ENCODE measurements around the gene DHX8. TPM values are rescaled to one million over a fixed set of nuclear protein-coding genes. Genes with fewer than 3 reads are reported as not detected.
"Not testable (repeated sequence)": the region's sequence is repeated elsewhere in the genome, so short reads cannot be mapped to it uniquely, and the experiment has no call there.

DHX8 gene
- total and polyA plus RNA-seq, 10 of the 15 experiments (the other 5 are each of a cell fraction or from before 2014, with no cell fraction given): 27.6 to 50.4 (median 35.7) TPM

- Histone ChIP-seq H4K20me1 (ENCODE audit: control insufficient read depth, insufficient read depth) (no peaks in the 10 kb centered on the region), H3K4me1 (ENCODE audit: control insufficient read depth, insufficient read depth, low read length) (no peaks in the 10 kb centered on the region), H3K4me2 (ENCODE audit: control insufficient read depth, insufficient read depth) (no peak overlapping the region), H3K9me3 (replicated peaks; ENCODE audit: control insufficient read depth, insufficient read depth, low read length) (no peaks in the 10 kb centered on the region), H3K36me3 (ENCODE audit: control insufficient read depth in 2 of 2, insufficient read depth in 2 of 2, low read length in 1 of 2) (no peaks in the 10 kb centered on the region), H3K27ac (ENCODE audit: control insufficient read depth, insufficient read depth) (no peak overlapping the region), H3K9ac (ENCODE audit: control insufficient read depth, insufficient read depth, low read length) (no peak overlapping the region), H3K4me3 (no peak overlapping the region), H2AFZ (ENCODE audit: control insufficient read depth, low read depth, low read length) (no peak overlapping the region), H3K79me2 (ENCODE audit: control insufficient read depth, insufficient read depth, low read length) (no peaks in the 10 kb centered on the region), H3K27me3 (replicated peaks in 1 of 2; ENCODE audit: control insufficient read depth in 2 of 2, insufficient read depth in 2 of 2, low read length in 1 of 2) (no peaks in the 10 kb centered on the region)
- no peak for ATAC-seq
- ChIA-PET POLR2A (no interaction called here), CTCF (no interaction called here), SMC1A (ENCODE audit: uncharacterized antibody, unreplicated experiment) (no interaction called here), RAD21 (ENCODE audit: unreplicated experiment) (no interaction called here)
- no peak for FAIRE-seq
- DNase-seq (ENCODE audit: low read depth, low spot score): no peak
- 34% methylated on average over 8 of the region's 8 CpGs for WGBS (ENCODE audit: insufficient coverage, insufficient replicate concordance, low lambda C conversion rate, missing lambda C conversion rate)
- BruUV-seq (replicated peaks): no TSS peak
- no peak for TF ChIP-seq RBBP5 (conservative IDR thresholded peaks at IDR 0.05)
- TF ChIP-seq DPF2 (IDR thresholded peaks at IDR 0.05): no peak
- TF ChIP-seq RB1 (IDR thresholded peaks at IDR 0.05; ENCODE audit: borderline replicate concordance): no peak
- TF ChIP-seq ZNF207 (IDR thresholded peaks at IDR 0.05; ENCODE audit: borderline replicate concordance): no peak
- TF ChIP-seq SMARCA5 (IDR thresholded peaks at IDR 0.05): no peak
- TF ChIP-seq CBX5 (IDR thresholded peaks at IDR 0.05; ENCODE audit: low read depth): no peak
- TF ChIP-seq USF1 (IDR thresholded peaks at IDR 0.05; ENCODE audit: borderline replicate concordance, extremely low read length, insufficient read depth, low read depth, low read length): no peak
- in situ Hi-C loops (cut with MboI) (no loop called here), intact Hi-C loops (cut with micrococcal nuclease; ENCODE audit: unreplicated experiment) (no loop called here)
Observed at GRCh38 chr17:43449470-43450248, 34.1 kb upstream of the DHX8 start.

- DNase-seq (ENCODE audit: low read depth, low spot score); H3K27me3 ChIP-seq (replicated peaks in 1 of 2; ENCODE audit: control insufficient read depth in 2 of 2, insufficient read depth in 2 of 2, low read length in 1 of 2); H3K27ac ChIP-seq (ENCODE audit: control insufficient read depth, insufficient read depth); POLR2A ChIA-PET; CTCF ChIA-PET; H3K9ac ChIP-seq (ENCODE audit: control insufficient read depth, insufficient read depth, low read length); H3K9me3 ChIP-seq (replicated peaks; ENCODE audit: control insufficient read depth, insufficient read depth, low read length); SMC1A ChIA-PET (ENCODE audit: uncharacterized antibody, unreplicated experiment); H3K79me2 ChIP-seq (ENCODE audit: control insufficient read depth, insufficient read depth, low read length); FAIRE-seq; H3K36me3 ChIP-seq (ENCODE audit: control insufficient read depth in 2 of 2, insufficient read depth in 2 of 2, low read length in 1 of 2); H3K4me1 ChIP-seq (ENCODE audit: control insufficient read depth, insufficient read depth, low read length); ATAC-seq; BruUV-seq (replicated peaks); RAD21 ChIA-PET (ENCODE audit: unreplicated experiment); H3K4me3 ChIP-seq; H2AFZ ChIP-seq (ENCODE audit: control insufficient read depth, low read depth, low read length); H4K20me1 ChIP-seq (ENCODE audit: control insufficient read depth, insufficient read depth); in situ Hi-C loops (cut with MboI); intact Hi-C loops (cut with micrococcal nuclease; ENCODE audit: unreplicated experiment); H3K4me2 ChIP-seq (ENCODE audit: control insufficient read depth, insufficient read depth): not testable (repeated sequence)
- WGBS (ENCODE audit: insufficient coverage, insufficient replicate concordance, low lambda C conversion rate, missing lambda C conversion rate): 85% methylated on average over 17 of the region's 20 CpGs
Observed at GRCh38 chr17:43450791-43451190, 33.0 kb upstream of the DHX8 start.

GRCh38 chr17:43451741-43452140 is 32.0 kb upstream of the DHX8 start:
- not testable (repeated sequence) for BruUV-seq (replicated peaks); H4K20me1 ChIP-seq (ENCODE audit: control insufficient read depth, insufficient read depth)

More at GRCh38 chr17:43451741-43452140, 32.0 kb upstream of the DHX8 start:
- WGBS (ENCODE audit: insufficient coverage, insufficient replicate concordance, low lambda C conversion rate, missing lambda C conversion rate): 83% methylated on average over 18 of the region's 32 CpGs
- intact Hi-C loops (cut with micrococcal nuclease; ENCODE audit: unreplicated experiment); in situ Hi-C loops (cut with MboI); FAIRE-seq; SMC1A ChIA-PET (ENCODE audit: uncharacterized antibody, unreplicated experiment); H3K4me2 ChIP-seq (ENCODE audit: control insufficient read depth, insufficient read depth); H3K9ac ChIP-seq (ENCODE audit: control insufficient read depth, insufficient read depth, low read length); ATAC-seq; RAD21 ChIA-PET (ENCODE audit: unreplicated experiment); DNase-seq (ENCODE audit: low read depth, low spot score); H3K27me3 ChIP-seq (replicated peaks in 1 of 2; ENCODE audit: control insufficient read depth in 2 of 2, insufficient read depth in 2 of 2, low read length in 1 of 2); H3K4me1 ChIP-seq (ENCODE audit: control insufficient read depth, insufficient read depth, low read length); POLR2A ChIA-PET; H3K27ac ChIP-seq (ENCODE audit: control insufficient read depth, insufficient read depth); H3K9me3 ChIP-seq (replicated peaks; ENCODE audit: control insufficient read depth, insufficient read depth, low read length); H3K79me2 ChIP-seq (ENCODE audit: control insufficient read depth, insufficient read depth, low read length); CTCF ChIA-PET; H2AFZ ChIP-seq (ENCODE audit: control insufficient read depth, low read depth, low read length); H3K4me3 ChIP-seq; H3K36me3 ChIP-seq (ENCODE audit: control insufficient read depth in 2 of 2, insufficient read depth in 2 of 2, low read length in 1 of 2): not testable (repeated sequence)
